HG03378 (cell line): ENCODE measurements around the gene PALMD.

ENCODE experiments used
- ATAC-seq: cut with Tn5 transposase; IDR thresholded peaks from one replicate; pipeline ENCODE4 v1.9.1; 2021; ENCODE audit warnings: mild to moderate bottlenecking, moderate library complexity; ENCODE audit not compliant: unreplicated experiment

PALMD gene

DNA sequence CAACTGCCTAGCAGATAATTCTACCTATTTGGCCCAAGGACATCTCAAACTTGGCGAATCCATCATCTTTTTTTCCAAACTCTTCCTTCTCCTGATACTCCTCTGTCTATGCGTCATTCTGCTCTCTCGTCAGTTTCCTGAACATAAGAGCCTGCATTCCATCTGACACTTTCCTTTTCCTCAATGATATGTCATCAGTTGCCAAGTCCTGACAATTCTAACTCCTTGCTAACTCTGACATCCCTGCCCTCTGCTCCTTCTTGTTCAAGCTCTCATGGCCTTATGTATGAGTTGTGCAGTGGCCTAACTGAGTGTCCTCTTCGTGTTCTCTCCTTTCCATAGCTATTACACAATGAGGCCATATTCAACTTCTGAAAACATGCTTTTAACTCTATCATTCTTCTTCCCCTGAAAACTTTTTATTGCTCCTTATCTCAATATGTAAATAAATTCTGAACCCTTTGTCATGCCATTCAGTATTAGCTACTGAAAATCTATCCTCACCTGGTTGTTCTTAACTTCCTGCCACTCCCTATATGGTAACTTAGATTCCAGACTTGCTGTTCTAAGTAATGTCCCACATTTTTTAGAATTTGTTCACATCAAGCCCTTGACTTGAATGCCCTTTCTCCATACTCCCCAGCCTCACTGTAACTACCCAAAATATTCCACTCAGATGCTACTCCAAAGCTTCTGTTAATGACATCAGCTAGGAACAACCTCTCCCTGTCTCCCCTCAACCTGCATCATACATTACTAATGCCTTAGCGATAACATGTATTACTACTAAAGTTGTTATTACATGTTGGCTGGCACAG, 11.5 kb downstream of the PALMD start:
- ATAC-seq = no peak

DNA sequence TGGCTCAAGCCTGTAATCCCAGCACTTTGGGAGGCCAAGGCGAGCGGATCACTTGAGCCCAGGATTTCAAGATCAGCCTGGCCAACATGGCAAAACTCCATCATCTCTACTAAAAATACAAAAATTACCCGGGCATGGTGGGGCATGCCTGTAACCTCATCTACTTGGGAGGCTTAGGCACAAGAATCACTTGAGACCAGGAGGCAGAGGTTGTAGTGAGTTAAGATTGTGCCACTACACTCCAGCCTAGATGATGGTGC, 12.0 kb downstream of the PALMD start:
- no peak for ATAC-seq

DNA sequence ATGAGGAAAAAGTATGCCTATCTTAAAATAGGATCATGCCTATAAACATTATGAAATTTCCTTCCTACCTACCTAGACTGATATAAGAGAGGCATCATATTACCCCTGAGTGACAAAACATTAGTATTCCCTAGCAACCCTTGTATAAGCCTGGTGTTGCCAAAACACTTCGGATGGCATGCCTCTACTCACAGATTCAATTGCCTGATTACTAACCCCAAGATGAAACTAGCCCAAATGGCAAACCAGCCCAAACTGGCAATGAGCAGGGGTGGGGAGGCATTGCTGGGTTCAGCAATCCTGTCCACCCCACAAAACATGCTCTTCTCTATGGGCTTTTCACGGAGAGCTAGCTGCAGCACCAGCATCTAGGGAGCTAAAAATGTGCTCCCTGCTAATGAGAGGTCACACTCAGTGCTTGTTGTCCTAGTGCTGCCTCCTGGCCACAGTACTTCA, 13.9 kb downstream of the PALMD start:
- ATAC-seq = no peak

DNA sequence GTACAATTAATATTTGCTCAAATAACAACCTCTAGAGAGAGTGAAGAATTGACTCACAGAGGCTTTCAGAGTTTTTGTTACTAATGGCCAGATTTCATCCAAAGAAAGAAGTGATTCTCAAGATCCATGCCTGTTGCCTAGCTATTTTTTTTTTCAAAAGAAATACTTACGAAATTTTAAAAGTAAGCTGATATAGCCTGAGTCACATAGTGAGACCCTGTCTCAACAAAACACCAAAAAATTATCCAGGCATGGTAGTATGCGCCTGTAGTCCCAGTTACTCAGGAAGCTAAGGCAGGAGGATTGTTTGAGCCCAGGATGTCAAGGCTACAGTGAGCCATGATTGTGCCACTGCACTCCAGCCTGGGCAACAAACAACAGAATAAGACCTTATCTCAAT, 14.6 kb downstream of the PALMD start:
- ATAC-seq = no peak

DNA sequence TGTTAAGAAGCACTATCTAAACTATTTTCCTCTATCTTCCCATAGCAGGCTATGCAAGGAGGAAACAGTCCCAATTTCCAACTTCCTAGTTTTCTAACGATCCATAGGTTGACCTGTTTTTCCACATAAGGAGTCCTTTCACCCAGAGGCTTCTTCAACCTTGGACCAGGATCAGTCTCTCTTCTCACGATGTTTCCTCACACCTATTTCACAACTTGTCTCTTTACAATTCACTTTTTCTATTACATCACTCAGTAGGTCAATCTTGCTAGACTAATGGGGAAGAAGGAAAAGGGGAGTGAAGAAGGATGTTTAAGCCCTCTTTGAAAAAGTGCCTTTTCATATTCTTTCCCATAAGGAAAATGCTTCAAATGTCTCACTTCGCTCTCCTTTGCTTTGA, 15.9 kb downstream of the PALMD start:
- ATAC-seq = no peak

DNA sequence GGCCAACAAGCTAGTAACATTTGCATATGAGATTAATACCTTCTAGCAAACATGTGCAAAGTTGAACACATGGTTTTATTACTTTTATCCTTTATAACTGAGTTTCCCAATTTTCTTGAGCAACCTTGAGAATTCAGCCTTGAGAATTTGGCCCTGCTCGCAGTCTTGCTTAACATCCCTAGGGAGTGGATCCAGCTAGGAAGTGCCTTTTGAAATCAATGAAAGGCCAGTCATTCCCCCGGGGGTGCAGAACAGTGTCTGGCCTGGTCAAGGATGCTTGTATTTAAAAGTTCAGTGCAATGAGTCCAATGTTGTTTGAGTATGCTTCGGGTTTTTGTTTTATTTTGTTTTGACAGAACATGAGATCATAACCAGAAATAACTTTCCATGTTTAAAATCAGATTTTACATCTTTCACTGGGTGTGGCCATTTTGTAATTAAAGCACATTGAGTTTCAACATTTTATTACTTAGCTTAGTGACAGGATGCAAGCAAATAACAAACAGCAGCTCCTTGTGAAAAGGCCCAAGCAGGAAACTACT, 16.7 kb downstream of the PALMD start:
- no peak for ATAC-seq

DNA sequence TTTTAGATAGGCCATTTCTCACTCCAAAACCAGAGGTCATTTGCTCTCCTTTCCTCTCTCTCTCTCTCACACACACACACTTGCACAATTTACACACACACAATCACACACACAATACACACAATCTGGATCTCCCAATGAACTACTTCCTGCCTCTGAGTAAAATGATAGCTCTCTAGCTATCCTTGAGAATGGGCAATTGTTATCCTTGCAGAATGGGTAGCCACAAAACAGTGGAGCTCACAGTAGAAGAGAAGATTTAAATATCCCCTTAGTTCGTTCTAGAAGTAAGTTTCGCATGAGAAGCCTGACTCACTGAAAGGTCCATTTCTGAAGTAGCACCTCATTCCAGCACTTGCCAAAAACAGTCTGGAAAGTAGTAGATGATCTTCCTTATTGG, 17.6 kb downstream of the PALMD start:
- ATAC-seq = no peak

DNA sequence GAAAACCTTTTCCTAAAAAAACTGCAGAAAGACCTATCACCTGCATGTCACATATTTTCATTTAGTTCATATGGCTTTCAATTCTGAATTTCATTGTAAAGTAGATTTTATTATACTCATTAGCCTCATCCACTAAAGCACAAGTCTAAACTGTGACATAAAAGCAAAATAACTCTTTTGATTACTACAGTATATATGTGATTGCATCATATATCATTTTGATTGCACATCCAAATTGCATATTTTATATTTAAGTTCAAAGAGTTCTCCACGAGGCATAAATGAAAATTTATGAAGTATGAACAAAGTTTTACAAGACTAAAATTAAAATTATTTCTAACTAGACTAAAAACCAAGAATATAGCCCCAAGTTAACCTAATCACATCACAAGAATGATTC, 19.3 kb downstream of the PALMD start:
- ATAC-seq = no peak

DNA sequence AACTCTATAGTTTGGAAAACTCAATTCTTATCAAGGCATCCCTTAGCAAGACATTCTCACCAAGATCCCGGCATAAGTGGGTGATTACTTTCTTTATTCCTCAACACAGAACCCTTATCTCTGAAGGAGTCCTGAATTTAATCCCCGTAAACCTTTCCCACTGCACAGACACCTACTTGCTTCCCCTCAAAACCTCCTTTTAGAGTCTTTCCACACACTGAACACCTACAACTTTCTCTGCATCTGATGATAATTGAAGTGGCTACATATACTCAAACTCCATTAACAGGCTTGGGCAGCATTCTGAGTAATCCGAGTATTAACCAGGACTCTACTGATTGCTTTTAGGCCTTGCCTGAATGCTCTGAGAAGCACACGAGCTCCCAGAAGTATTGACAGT, 23.5 kb downstream of the PALMD start:
- no peak for ATAC-seq

DNA sequence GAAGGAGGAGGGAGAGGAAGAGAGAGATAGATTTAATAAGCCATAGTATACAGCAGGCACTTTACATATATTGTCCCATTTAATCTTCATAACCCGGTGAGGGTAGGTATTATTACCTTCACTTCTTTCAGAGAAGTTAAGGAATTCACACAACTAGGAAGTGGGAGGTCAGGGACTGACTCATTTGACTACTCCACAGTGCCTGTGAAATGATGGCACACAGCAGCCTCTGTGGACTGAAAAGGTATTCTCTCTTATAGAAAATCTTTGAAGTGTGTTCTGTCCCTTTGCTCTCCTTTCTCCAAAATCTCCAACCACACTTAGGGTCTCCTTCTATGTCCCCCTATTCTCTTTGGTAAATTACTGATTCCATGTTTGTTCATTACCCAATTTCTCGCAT, 23.9 kb downstream of the PALMD start:
- ATAC-seq = no peak

DNA sequence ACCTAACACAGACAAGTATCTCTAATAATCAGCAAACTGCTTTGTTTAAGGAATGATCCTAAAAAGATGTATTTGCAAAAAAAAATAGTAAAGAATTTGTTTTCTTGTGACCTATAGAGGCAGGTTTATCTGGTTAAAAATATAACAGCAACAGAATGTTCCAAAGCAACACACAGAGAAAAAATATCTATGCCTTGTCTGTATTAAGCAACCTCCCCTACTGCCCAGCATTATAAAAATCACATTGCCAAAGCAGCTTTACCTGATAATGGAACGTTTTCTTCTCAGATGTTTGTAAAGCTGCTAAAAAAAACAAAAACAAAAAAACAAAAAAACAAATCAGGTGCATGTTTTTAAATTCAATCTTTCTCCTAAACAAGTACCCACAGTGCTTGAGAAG, 24.7 kb downstream of the PALMD start:
- ATAC-seq = no peak

DNA sequence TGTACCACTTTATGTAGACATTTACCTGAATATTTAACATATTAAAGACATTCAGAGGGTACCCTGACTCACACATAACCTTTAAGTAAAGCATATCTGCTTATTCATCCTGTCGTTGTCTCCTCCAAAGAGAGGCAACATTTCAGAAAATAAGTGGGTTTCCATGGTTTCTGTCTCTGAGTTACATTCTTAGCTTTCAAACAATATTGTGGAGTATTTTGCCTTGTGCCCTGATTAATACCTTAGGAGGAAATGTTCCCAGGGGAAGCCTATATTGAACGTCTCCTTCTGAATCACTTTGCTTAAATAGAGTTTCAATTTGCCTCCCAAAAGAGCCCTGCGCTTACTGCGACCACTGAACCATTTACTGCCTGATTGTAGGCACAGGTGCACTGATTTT, 26.1 kb downstream of the PALMD start:
- no peak for ATAC-seq

DNA sequence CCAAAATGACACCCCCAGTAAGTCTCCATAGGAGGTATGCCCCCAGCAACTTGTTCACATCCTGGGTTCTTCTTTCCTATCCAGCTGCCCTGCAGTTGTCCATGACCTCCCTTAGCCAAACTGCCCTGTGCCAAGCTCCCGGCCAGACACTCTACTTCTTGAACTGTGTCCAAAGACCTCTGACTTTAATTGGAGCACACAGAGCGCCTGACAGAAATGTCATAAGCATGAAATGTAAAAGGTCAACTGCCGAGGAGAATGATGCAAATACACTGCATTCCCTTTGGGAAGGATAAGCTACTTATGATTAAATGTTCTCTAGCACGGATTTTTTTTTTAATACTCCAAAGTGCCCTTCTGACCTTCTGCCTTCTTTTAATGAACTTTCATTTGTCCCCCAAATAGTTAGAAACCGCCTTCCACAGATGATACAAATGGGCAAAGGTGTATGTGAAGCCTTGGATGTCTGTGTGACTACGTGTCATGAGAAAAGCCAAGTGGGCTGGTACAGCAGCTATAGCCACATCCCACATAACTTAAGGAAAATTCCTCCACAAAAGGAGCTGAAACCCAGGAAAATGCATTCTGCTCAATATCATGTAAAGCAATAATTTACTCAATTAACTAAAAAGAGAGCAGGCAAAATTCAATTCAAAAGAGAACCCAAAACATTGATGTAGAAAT, 26.8 kb downstream of the PALMD start:
- ATAC-seq = no peak

DNA sequence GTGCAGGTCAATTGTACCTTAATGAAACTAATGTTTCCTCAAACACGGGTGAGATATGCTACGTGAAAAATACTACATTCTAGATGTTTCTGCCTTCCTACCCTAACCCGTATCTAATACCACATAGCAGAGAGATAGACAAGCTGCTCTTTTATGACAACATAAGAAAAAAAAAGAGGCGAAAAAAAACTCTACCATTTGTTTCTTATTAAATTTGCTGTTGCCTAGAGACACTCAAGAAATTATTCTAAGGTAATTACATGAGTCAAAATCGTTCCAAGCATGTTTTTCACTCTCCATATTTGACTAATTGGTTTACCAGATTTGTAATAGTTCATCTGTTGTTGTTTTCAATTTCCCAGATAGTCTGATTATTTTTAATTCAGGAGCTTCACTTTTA, 27.4 kb downstream of the PALMD start:
- no peak for ATAC-seq

DNA sequence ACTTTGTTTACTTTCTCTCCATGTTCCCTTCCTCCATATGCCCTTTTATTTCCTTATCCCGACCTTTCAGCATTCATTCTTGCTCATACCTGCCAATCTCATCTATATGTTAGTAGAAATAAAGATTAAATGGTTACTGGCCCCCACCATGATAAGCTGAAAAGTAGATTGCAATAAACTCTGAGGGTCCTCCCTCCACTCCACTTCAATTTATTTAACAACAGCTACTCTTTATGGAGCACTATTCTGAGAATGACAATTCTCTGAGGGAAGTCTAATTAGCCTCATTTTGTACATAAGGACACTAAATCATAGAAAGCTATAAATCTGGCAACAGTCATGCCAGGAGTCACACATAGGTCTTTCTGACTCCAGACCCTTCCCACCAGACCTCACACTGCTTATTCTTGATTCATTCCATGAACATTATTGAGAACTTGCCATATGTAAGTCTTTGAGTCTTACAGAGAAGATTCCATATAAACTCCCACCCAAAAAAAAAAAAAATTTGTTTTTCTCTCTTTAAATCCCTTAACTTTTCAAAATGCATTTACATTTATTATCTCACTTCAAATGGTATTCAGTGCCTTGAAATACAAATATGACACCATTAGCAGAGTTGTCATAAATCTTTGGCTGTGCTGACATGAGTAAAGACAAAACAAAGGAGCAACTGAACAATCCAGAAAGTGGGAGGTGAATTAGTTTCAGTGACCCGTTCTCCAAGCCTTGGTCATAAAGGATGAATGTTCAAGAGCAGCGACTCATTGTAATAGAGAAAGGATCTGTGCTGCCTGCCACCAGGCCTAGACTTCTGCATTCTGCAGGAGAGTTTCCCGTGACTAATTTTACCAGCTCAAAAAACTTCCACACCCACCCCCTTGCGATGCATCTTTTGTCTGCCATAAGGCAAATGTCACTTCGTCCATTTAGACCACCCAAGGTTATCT, 28.5 kb downstream of the PALMD start:
- no peak for ATAC-seq

DNA sequence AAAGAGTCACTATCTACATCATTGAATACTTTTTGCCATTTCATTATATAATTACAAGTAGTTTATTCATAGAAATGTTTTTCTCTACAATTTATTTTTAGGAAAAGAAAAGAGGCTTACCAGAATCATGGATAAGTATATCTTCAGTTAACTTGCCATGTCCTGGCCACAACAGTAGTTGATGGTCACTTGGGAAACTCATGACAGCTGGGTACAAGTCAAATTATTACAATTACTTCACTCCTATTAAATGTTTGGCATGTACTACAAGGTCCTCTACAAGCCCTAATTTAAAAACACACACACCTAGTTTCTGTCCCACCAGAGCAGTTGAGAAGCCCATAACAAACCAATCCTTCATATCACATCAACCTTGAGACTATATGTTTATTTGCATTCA, 29.4 kb downstream of the PALMD start:
- ATAC-seq = no peak

DNA sequence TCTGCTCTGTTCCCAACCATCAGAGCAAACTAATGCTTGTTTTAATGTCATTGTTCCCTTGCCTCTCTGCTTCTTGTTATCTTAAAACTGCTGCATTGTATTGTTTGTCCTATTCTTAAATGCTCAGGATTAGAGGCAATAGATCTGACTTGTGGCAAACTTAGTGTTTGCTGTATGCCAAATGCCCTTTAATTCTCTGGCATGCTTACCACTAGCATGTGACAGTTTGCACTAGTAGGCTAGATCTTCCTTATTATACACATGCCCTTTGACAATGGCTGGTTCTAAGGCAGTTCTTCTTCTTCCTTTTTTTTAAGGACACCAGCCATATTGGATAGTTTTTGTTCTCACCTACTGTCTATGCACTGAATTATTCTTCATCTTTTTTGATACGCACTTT, 30.1 kb downstream of the PALMD start:
- no peak for ATAC-seq

DNA sequence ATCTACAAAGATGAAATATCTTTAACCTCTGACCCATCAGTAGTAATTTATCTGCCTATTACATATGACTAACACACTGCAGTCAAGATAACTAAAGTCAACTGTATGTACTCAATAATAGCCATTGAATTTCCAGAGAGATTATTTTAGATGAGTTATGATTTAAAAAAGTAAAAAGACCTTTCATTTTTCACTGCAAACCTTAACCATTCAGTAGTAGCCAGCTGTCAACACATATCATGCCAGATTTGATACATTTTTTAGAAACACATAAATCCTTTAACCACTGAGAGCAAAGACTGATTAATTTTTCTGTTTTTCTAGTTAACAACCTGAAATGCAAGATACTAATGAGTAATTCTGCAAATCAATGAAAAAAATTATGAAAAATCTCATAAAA, 31.0 kb downstream of the PALMD start:
- no peak for ATAC-seq

DNA sequence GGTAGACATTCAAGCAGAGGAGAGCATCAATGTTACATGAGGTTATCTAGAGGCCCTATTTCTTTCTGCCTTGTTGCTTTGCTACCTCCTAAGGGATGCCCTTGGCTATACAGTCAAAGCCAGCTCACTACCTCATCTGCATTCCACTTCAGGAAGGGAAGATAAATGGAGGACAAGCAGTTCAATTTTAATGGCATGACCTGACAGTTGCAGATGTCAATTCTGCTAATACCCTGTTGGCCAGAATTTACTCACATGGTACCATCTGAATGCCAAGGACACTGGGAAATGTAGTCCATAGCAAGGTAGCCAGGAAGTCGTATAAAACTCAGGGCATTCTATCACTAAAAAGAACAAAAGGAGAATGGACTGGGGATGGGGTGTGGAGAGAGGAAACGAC, 31.5 kb downstream of the PALMD start:
- ATAC-seq = no peak

DNA sequence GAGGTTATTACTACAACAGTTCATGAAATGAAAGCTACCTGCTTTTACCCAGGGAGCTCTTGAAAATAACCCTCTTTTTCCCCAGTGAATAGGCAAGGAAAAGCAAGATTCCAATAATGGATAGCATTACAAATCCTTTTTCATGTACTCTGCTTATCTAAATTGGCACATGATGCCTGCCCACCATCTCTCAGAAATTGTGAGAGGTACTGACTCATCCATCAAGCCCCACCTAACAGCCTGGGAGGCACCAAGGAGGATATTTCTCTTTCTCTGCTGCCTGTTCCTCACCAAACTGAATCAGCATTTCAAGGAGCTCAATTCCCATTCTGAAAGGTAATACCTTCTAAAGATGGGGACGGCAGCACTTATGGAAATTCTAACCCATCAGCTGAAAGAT, 34.4 kb downstream of the PALMD start:
- no peak for ATAC-seq

DNA sequence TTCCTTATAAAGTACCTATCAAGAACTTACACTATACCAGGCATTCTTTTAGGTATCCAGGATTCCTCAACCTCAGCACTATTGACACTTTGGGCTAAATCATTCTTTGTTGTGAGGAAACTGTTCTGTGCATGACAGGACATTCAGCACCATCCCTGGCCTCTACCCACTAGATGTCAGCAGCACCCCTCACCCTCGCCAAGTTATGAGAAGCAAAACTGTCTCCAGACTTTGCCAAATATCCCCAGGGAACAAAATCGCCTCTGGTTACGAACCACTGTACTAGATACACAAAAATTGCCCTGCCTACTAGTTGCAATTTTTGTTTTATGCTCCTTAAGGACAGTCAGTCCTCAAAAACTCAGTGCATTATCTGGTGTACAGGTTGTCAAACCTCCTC, 35.7 kb downstream of the PALMD start:
- ATAC-seq = no peak
